Measurements from ENCODE around the gene RUVBL1.
A peak's percentile ranks its signal among the peaks of the same experiment; 100 is the strongest.

Gene RUVBL1

DNA sequence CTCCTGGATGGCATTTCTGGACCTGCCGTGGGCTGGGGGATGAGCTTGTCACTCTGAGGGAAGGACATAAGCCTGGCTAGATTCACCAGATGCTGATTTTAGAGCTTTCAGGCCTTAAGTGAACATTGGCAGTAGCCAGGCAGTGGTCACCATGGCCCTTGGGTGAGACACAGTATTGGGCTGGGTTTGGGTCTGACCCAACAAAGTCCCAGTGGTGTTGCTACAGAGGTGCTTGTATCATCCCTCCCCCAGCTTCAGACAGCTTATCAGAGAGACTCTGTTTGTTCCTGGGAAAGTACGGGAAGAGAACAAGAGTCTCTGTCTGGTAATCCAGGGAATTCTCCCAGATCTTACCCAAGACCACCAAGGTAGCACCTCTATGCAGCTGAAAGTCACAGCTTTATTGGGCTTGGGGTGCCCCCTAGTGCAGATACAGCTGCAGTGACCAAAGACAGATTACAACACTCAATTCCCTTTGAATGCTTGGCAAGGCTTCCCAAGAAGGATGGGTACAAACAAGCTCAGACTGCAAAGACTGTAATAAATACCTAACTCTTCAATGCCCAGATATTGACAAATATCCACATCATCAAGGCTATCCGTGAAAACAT lies 9.8 kb upstream of the RUVBL1 start:
- DNase-seq: peak; percentile 27

DNA sequence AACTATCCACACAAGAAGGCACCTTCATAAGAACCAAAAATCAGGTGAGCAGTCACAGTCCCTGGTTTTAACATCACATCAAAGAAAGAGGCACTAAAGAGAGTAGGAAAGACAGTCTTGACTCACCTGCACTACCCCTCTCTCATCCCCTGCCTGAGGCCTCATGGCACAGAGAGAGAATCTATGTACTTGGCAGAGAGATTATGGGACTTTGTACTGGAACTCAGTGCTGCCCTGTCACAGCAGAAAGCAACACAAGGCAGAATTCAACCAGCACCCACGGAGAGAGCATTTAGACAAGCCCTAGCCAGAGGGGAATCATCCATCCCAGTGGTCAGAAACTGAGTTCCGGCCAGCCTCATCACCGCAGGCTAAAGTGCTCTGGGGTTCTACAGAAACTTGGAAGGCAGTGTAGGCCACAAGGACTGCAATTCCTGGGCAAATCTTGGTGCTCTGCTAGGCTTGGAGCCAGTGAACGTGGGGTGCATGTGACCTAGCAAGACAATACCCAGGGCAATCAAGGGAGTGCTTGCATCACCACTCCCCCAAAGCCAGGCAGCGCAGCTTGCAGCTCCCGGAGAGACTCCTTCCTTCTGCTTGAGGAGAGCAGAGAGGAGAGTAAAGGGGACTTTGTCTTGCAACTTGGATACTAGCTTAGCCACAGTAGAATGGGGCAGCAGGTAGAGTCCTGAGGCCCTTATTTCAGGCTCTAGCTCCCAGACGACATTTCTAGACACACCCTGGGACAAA lies 8.5 kb upstream of the RUVBL1 start:
- DNase-seq: no peak

DNA sequence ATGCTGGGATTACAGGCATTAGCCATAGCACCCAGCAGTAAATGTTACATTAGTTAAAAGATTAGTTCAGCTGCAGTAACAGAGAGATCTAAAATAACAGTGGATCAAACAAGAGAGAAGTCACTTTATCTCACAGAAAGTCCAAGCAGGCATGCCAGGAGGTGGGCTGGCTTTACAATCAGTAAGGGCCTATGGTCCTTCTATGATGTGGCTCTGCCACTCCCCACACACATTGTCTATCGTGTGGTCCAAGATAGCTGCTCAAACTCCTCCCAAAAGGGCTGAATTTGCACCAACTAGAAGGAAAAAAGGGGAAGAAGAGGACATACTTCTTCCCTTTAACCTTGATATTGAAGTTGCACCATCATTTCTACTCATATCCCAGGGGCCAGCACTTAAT lies 4.6 kb upstream of the RUVBL1 start:
- no peak for DNase-seq

DNA sequence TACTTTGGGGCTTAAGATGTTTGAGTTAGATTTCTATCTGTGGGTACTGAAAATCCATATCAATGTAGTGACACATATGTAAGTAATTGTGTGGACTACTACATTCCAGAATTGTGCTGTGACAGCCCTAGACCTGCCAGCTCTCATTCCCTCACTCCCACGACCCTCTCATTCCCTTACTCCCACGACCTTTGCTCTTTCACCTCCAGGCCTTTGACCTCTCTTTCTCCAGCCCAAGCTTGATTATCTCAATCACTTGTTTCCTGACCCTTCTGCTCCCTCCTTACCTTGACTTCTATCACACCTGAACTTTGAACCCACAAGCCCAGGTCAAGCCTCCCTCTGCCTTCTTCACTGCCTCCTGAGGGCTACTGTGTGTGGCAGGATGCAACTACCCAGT lies 3.6 kb upstream of the RUVBL1 start:
- no peak for DNase-seq

DNA sequence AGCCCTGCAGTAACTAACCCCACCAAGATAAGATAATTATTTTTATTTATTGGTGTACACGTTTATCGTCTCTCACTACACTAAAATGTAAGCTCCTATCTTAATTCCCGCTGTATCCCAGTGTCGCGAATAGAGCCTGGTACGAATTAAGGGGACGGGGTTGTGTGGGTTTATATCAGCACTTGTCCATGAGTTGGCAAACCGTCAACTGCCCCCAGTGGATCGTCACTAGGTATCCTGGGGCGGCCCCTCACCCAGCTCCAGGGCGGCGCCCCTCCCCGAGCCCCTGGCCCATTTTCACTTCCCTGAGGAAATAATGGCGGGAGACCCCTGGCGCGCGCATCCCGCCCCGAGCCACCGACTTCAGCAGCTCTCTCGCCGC lies 465 bp downstream of the RUVBL1 start:
- no peak for DNase-seq

DNA sequence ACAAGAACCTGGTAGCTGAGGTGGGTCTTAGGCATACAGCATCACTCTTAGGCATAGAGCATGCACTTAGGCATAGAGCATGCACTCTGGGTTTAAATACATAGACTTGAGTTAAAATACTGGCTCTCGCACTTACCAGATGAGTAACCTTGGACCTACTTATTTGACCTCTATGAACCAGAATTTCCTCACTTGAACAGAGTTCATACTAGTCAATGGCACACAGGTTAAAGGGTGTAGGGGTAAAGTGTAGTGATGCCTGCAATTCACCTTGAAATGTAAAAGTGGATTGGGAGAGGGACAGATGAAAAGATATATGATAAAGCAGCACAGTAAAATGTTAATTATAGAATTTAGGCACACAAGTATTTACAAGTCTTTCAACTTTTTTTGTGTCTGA lies 1.6 kb downstream of the RUVBL1 start:
- no peak for DNase-seq

DNA sequence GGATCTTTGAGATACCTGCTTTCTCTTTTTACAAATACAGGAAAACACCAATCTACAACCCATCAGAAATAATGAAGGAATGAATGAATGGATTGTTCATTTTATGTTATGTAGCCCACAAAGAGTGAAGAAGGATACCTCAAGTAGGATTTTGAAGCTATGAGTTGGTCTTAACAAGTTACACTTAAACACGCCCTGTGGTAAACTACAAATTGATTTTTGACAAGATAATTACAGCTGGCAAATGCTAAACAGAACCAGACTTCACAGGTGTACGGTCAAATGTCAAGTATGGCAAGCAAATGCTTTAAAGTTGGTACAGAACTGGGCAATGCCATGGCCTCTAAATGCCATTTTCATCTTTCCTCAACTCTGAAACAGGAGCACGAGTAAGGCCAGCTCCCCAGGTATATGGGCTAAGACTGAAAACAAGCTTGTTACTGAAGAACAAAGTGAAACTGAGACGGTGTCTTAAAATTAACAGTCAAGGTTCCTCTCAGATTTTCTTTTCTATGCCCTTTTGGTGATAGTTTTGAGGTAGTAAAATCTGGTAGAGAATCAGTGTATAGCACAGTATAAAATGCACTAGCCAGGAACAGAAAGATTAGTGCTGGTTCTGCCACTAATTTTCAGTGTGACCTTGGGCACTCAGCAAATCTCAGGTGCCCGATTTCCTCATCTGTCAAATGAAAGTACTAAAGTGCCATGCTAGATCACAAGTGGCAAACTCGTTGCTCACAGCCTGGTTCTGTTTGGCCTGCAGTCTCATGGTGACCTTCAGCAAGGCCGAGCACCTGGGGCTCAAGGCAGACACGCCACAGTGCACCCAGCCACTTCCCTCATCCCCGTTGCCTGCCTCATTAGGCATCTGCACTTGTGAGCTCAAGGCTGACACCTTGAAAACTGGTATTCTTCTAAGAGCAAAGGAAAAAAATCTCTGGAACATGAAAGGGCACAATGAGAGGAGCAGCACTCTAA lies 9.5 kb downstream of the RUVBL1 start:
- DNase-seq: no peak

DNA sequence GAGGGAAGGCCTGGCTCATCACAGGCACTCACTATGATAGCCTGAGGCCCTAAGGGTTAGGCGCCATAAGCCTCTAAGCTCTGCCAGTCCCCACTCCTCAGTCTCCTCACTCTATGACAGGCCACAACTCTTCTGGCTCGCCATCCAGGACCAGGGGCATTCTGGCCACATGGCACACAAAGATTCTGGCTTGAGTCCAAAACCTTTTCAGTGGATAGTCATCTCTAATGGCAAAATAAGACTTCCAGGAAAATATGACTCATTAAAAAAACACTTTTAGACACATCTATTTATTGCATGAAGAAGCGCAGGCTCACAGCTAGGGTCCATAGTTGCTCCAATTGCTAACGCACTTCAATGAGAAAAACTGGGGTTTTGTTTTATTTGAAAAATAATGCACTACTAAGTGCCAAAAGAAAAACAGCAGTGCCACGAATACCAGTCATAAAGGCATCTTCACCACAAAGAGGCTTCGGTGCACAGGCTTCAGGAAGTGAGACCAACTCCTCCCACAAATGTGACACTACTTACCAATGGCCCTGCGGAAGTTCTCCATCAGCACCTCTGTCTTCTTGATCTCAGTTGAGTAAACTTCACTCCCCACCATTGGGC lies 11.1 kb downstream of the RUVBL1 start:
- peak; percentile 12 for DNase-seq

DNA sequence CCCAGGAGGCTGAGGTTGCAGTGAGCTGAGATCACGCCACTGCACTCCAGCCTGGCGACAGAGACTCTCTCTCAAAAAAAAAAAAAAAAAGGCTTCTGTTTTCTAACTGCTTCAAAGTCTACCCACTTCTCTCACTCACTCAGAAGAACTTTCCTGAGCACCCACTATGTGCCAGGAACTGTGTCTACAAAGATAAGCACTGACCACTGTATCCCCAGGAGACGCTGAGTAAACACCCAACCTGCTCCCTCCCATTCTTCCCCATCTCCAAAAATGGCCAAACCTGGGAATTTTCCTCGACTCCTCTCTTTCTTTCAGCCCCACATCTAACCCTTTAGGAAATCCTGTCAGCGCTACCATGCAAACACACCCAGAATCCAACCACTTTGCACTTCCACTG lies 12.5 kb downstream of the RUVBL1 start:
- DNase-seq: no peak

DNA sequence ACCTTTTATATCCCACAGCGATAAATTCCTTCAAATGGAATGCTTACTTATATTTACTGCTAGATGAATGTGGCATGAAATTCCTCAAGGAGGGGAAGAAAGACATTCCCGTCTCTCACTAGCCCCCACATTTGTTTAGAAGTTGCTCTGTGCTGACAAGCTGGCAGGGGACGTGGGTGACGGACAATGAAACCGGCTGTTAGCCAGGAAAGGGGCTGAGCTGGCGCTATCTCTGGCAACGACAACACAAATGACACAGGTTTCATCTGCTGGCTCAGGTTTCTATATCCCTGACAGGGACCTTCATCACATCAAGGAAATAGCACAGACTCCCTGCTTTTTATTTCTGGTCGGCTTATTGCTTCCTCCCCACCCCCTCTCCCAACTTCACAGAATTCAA lies 15.8 kb downstream of the RUVBL1 start:
- DNase-seq: no peak

DNA sequence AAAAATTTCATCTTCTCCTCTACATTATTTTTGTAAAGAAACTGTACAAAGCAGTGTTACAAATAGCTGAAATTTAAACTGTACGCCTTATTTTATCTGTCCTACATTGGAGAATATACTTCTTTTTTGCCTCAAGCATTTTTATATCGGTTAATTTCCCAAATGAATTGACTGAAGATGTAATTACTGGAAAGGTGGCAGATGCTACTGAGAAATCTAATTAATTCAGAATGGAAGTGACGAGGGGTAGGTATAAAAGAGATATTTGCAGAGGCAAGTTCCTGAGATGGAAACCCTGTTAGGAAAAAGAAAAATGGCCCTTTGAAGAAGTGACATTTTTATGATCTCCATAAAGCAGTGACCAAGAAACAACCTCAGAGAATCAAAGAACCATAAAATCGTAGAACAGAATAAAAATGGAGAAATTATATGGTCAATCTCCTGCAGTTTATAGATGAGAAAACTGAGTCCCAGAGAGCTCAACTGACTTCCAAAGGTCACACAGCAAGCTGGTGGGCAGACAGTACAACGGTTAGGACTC lies 20.4 kb downstream of the RUVBL1 start:
- no peak for DNase-seq

DNA sequence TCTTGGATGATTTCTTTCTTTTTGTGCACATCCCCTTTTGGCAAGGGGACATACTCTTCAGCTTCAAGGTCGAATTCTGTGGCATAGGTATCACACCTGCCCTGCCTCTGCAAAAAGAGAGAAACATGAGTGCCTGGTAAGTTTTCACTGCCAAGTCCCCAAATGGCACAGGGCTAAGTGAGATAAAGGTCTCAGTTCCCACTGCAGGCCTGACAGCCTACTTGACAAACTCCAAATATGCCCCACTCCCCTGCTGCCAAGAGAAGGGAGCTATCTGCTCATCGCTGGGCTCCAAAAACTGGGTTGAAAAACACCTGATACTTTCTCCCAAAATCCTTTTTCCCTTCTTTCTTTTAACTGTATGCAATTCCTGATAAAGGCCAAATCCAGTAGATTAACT lies 23.0 kb downstream of the RUVBL1 start:
- no peak for DNase-seq

DNA sequence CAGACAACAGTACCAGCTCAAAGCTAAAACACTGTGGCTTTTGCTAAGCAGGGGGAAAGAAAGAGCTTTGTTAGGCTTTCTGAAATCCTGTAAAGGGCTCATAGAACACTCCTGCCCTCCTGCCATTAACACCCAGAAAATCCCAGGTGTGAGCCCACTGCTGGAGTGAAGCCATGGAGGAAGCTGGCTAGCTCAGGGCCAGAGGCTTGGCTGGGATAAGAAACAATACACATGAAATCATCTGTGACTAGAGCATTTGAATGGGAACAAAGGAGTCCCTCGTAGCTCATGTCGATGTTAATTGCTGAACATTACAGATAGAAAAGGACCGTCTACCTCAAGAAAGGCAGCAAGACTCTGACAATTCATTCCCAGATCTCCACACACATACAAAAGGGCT lies 23.5 kb downstream of the RUVBL1 start:
- no peak for DNase-seq

DNA sequence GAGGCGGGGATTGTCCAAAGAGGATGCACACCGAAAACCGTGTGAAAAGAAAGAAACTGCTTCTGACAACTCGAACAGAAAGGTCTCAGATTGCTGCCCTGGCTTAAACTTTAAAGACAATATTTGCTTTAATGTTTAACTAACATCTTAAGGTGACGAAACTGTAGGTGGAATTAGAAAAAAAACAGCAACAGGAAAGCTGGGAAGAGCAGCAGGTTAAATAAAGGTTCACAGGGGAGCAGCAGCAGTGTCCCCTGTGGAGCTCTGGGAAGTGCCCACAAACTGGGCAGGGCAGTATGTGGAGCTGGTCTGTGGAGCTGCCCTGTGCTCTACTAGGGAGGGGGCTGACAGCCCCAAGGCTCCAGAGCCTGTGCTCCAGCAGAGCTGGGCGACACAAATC lies 25.4 kb downstream of the RUVBL1 start:
- DNase-seq: no peak

DNA sequence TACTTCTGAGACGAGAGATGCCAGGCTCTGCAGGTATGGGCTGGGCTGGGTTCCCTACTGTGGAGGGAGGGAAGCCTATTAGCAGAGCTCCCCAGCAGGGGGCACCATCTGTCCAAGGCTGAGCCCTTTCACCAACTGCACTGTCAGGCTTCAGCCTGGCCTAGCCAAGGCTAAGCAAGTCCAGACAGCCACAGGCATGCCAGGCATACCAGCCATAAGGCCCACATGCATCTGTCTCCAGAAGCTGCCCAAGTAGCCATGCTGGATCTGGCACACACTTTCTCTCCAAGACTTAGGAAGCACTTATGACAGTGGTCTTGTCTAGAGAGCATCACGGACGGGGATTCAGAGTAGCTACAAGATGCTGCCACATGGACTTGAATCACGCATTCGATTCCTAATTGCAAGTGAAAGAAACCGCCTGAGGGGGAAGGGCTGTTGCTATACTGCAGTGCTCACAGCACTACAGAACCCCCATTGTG lies 28.3 kb downstream of the RUVBL1 start:
- peak; percentile 77 for DNase-seq

DNA sequence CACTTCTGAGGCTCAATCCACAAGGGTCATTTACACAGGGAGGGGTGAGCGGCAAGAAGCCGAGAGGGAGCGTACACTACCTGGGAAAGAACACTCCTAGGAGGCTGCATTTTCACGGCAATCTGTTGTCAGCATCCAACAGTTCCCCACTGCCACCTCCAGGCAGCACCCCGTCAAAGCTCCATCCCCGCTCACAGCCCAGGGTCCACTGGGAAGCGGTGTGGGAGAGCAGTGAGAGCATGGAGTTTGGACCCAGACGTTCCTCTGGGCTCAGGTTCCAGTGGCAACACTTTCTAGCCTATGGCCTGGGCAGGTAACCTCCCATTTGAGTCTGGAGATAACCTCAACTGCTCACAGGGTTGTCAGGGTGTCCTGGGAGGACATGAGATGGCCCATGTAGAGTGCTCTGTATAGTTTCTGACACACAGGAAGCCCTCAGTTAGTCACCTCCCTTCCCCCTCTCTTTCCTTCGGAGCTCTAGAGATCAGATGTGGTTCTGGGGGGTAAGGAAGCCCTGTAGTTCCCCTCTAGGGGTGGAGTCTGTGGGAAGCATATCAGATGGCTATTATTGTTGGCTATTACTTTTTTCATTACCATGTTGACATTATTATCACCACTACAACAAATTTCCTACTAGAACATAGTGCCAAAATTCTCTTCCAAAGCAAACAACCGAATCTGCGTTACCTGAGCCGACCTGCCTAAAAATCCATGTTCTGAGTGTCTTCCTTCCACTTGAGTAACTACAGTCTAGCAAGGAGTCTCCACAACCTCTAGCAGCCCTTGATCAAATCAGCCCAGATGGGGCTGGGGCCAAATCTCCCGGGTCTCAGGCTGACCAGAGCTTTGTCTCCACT lies 29.1 kb downstream of the RUVBL1 start:
- DNase-seq: no peak

DNA sequence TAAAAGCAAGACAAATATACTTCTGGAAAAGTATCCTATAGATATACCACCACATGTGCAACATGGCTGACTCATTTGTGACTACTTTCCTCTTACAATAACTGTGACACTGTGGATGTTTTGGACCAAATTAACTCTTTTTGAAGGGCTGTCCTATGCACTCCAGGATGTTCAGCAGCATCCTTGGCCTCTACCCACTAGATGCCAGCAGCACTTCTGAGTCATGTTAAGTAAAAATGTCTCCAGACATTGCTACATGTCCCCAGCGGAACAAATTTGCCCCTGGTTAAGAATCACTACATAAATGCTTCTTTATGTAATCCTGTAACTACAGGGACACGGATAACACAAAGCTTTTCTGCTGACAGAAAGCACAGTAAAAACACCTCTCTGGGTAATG lies 32.0 kb downstream of the RUVBL1 start:
- DNase-seq: no peak

DNA sequence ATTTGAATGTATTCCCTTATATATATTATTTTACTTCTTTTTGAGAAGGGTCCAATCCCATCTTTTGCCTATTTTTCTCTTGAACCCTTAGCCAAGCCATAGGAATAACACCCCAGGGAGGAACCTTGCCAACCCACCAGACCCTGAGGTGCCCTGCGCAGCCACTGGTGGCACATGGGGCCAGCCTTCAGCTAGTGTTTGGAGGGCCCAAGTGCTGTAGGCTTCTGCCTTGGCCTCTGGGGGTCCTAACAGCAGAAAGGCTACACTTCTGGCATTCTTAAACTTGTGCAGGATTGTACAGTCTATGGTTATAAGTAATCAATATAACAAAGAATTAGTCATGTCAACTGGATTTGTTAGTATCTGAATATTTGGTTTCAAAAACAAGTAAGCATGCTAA lies 34.5 kb downstream of the RUVBL1 start:
- no peak for DNase-seq

DNA sequence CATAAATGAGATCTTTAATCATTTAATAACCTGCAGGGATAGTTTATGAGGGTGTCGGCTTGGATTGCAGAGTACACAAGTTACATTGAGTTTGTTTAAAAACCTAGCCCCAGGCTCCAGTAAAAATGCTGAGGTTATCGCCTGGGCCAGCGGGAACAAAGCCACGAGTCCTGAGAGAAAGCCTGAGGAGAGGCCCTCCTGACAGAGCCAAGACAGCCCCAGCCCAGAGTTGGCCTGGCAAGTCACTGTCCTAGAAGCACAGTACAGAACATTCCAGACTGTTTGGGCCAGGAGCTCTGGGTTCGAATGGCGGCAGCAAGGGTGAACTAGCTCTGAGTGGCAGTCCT lies 39.0 kb downstream of the RUVBL1 start:
- DNase-seq: no peak

DNA sequence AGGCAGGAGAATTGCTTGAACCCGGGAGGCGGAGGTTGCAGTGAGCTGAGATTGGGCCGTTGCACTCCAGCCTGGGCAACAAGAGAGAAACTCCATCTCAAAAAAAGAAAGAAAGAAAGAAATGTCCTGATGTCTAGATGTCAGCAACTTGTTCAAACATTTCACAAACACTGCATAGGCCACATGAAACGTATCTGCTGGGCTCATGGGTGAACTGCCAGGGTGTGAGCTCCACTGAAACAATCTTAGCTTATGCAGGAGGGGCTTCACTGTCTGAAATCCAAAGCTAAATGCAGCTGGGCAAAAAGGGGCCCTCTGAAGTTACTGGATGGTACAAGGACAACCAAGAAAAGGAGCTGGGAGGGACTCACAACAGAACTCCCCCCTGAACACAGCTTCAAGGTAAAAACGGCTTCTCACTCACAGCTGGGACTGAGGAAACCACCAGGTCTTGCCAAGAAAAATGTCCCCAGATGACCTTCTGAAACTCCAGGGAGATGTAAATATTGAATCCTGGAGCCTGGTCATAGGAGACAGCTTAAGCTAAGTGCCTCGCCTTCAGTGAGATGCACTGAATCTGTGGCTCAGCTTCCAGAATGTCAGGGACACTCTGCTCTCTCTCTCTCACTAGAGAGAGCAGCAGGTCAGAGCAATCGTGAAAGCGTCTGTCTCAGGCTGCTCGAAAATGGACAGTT lies 39.5 kb downstream of the RUVBL1 start:
- DNase-seq: no peak

DNA sequence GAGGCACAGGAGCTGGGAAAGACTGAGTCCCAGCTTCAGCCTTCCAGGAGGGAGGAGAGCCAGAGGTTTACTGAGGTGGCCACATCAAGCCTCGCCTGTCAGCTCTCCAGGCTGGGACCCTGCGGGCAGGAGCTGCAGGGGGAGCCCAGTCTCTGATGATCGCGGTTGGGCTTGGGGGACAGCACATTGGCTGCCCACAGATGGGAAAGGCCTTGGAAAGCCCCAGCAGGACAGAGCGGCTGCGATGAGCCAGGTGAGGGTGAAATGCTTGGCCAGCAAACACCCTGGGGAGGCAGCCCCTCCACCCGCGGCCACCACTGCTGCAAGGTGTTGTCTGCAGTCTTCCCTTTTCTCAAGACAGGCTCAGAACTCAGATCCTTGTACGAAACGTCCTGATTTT lies 40.2 kb downstream of the RUVBL1 start:
- DNase-seq: no peak

Data from T-helper 9 cell (primary cell).